T-helper 22 cell (primary cell): ENCODE results near the gene HLA-DMA.
A peak's percentile ranks its signal among the peaks of the same experiment; 100 is the strongest.

ENCODE experiments used
- DNase-seq: peaks from one replicate; pipeline ENCODE4 v3.0.0-alpha.2; 2020; ENCODE audit warnings: low read depth

Gene HLA-DMA

DNA sequence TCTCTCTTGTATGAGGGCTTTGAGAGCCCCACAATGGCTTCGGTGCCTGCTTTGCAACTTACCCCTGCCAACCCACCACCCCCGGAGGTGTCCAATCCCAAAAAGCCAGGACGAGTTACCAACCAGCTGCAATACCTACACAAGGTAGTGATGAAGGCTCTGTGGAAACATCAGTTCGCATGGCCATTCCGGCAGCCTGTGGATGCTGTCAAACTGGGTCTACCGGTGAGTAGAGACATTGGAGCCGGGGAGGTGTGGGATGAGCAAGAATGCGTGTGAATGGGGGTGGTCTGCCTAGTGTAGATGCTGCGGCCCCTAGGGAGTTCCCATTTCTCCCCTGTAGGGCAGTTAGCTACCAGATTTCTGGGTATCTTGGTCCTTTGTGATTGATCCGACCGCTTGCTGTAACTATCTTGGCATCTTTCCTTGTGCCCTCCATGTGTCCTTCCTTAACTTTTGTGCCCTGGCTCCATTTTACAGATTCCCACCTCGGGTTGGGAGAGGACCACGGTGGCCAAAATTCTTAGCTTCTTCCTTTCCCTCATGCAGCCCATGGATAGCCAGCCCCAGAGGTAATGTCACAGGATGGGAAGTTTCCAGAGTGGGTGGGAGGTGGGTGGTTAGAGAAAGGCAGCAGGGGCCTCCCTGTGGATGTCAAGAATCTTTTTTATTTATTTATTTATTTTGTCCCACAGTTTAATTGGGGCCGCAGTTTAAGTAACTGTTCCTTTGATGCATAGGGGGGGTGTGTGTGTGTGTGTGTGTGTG is 21.8 kb upstream of the HLA-DMA start:
- no peak for DNase-seq

DNA sequence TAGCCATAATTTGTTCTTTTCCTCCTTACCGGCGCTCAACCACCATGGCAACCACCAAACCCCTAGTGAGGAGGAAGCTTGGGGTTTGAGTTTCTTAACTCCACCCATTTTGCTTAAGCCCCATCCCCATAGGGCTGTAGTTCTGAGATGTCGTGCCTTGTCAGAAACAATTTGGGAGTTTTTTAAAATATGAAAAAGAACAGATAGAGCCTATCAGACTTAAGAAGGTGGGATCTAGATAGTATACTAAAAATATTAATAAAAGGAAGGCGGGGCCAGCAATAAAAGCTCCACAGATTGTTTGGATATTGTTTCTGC is 21.1 kb upstream of the HLA-DMA start:
- no peak for DNase-seq

DNA sequence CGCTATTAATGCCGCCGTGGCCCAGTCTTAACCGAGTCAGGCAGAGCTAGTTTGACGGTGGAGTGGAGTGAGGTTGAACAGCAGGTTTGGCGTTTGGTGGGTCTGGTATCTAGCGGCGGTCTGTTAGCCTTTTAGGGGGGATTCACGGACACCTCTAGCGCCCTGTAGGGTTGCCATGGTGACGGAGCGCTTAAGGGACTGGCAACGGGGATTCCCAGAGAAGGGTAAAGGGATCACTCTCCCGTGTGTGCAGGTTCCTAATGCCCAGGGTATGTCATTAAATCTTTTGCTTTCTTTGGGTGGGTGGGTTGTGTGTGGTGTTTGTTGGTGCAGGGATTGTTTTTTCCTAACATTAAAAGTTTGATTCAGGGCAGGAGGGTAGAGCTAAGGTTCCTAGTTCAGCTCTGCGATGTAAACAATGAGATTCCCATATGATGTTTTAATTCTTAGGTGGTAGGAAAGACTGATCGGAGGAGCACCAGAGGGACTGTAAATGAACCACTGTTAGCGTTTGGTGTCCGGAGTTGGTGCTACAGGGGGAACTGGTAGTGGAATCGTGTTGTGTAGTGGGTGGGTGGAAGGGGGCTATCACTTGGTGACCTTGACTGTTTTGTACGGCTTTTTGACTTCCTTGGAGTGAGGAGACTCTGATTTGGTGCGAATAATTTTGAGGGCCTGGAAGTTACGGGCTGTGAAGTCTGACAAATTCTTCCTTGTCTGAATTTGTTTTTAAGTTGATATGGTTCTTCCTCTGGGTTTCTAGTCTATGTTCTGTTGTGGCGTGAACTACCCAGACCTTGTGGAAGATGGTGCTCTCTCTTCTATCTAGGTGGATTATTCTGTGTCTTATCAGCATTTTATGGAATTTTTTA is 20.5 kb upstream of the HLA-DMA start:
- DNase-seq: peak; percentile 69

DNA sequence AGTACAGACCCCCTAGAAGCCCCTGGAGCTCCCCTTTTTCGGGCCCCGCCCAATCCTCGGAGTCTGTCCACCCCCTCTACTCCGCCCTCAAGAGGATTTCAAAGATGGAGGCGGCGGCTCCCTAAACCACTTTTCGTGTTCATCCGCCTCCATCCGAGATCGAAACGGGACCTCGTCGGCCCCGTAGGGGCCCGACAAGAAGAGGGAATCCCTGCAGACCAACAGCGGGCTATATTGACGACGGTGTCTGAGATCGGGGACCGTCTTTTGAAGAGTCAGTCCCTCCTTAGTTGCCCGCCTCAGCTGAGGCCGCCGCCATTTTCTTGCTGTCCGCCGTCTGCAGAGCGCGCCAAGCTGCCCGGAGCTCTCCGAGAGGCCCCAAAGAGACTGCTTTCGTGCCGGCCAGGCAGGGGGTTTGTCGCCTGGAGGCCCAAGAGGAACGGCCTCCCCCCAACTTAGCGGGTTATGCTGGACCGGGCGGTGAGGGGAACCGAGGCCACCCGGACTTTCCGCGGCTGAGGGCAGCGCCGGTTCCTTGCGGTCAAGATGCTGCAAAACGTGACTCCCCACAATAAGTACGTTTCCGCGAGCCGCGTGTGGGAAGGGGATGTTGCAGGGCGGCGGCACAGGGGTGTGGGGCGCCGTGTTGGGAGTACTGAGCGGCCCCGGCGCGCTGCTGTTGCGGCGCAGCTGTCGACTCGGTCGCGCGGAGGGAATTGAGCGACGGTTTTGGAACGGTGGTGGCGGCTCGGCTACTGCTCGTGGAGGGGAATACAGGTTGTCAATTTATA is 19.7 kb upstream of the HLA-DMA start:
- peak; percentile 42 for DNase-seq

DNA sequence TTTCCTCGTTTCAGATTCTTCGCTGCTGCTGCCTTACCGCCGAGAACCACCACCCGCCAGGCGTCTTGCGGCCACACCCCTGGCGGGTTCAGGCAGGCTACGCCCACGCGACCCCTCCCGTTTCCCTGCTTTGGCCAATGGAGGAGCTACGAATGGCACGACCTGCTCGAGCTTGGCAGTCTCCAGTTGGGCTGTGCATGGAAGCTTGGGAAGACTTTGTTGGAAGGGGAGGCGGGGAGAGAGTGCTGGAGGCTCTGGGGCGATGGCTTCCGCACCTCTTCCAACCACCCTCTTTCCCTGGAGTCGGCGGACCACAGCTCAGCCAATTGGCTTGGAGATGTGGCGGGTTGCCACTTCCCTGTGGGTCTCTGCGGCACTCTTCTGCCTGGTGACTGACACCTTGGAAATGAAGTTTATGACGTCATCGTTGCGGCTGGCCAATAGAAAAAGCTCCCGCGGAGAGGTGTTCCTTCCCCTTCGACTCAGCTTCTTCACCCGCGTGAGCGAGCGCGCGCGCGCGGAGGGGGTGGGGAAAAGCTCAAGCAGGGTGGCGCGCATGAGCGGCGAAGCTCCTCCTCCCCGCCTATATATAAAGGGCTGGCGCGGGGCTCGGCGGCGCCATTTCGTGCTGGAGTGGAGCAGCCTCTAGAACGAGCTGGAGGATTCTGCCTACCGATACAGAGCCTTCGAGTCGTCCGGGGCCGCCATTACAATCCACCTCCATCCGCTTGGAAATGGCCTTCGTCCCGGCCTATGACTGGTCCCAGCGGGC is 18.9 kb upstream of the HLA-DMA start:
- DNase-seq: peak; percentile 99

DNA sequence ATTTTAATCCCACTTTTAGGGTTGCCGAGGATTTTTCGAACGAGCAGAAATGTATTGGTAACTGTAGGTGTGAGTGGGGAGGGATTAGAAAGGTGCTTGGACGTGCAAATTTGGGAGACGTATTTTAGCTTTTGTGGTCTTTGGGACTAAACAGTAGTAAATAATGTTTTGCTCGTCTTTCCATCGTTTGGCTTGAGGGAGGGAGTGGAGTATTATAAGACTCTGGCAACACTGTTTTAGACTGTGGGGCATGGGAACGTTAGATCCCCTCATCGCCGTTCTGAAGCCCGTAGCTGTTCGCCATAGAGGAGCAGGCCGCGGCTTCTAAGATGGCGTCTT is 18.3 kb upstream of the HLA-DMA start:
- DNase-seq: no peak

DNA sequence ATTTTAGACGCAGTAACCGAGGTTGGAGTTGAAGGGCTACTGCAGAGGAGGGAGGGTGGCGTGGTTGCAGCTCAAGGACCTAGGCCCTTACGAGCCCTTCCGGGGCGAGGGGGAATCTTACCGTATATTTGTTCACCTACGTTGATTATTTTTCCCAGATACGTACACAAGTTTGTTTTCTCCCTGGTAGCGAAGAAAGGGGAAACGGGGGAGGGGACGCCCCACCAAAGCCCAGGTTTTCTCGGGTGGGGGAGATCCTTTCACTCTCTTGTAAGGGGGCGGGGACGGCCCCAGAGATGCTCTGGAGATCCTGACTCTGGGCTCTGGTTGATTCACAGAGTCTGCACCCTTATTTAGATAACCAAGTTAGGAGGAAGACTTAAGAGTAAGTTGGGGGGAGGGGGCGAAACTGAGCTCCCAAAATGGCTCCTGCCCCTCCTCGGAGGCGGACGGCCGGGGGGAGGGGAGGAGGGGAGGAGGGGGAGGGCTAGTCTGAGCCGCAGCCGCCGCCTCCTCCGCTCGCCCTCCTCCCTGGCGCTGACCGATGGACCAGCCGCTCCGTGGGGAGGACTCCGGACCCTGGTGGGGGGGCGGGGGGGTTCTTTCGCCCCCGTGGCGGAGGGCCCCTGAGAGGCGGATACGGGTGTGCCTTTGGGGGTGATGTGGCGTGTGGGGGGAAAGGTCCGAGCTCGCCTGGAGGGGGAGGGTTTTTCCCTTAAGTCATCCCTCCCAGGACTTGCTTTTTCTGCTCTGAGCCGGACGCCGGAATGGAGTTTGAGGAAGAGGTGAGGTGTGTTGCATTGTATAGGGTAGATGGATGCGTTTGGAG is 17.7 kb upstream of the HLA-DMA start:
- peak; percentile 41 for DNase-seq

DNA sequence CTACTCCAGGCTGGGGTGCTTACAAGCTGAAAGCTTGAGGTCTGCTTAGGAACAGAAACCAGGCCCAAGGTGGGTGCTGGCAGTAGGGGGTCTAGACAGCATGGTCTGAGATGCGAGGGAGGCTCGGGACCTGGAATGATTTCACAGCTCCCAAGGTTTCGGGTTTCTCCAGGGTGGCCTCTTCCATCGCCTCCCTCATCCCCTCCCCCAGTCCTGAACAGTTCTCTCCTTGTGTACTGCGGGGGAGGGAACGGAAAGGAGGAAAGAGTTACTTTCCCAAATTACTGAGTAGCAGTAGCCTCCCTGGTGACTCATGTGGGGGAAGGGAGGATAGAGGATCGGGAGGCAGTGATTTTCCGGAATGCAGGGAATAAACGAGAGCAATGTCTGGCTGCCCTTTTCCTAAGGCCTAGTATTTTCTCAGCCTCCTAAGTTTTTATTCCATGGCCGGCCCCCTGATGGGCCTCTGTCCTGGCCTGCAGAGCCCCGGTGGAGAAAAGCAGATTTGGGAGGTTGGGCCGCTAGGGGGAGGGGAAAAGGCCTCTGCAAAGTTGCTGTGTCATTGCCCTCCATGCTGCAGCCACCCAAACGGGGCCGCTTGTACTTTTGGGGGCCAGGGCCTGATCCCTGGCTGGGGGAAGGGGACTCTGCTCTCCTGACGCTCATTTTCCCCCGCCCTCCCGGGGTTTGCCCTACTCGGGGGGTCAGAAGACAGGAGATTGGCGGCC is 17.0 kb upstream of the HLA-DMA start:
- peak; percentile 39 for DNase-seq

DNA sequence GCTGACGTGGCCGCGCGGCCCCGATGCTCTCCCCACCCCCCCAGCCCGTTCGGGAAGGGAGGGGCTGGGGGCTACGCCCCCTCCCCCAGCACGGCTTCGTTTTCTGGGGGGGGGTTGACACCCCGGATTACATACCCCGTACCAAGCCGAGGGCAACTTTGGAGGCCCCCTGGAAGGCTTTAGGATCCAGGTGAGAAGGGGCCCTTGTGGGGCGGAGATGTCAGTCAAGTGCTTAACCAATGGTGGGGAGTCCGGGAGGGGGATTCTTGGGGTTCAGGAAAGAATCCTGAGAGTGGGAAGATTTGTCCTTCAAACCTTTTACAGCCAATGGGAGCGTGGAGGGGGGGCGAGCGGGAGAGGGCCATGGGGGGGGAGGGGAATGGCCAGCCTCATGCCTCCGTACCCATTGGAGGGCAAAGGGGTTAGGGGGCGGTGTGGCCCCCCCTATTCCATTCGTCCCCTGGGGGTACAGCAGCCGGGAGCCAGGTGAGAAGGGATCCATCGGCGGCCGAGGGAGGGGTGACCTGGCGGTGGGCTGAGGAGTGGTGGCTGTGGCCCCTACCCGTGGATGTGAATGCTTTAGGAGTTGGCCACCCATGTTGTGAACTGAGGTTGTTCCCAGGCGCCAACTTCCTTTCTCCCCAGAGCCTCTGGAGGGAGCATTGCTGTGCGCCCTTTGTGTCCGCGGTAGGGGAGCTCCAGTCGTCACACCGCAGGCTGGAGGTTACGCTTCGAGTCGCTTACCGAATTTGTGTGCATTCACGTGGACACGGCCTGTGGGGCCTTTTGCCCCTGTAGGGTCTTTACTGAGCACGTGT is 16.2 kb upstream of the HLA-DMA start:
- peak; percentile 44 for DNase-seq

DNA sequence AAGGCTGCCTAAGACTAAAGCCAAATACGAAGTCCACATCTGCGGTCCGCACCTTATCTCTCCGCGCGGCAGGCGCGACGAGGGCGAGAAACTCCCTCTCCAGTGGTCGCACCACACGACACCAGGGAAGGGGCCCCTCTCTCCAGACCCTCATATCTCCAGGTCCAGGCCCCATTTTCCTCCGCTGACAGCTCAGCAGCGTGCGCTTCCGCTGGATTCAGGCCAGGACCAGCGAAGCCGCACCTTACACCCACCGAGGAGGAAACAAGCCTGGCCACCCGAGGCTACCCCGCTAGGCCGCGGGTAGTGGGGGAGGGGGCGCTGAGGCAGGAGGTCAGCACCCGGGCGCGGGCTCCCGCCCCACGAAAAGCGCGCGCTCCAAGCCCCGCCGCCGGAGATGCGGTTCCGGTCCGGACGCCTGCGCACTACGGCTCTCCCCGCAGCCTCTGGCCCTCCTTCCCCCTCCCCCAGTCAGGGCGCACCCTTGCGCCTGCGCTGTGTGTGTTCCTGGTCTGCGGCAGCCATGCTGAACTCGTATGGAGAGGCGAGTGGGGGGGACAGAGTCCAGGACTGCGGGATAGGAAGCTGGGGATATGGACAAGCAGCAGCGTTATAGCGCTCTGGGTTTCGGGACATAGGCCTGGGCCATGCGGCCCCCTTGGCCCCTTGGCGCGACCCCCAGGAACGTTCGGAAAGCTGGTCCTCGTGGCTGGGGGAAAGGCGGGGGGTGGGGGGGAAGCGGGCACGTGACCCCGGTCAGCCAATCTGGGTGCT is 15.4 kb upstream of the HLA-DMA start, which contains the start of gene BRD2:
BRD2 (plus strand) TSS at position 502 of the 774 bp plus-strand sequence. CDS start 4,305 bp downstream, outside the sequence.
- peak; percentile 94 for DNase-seq

DNA sequence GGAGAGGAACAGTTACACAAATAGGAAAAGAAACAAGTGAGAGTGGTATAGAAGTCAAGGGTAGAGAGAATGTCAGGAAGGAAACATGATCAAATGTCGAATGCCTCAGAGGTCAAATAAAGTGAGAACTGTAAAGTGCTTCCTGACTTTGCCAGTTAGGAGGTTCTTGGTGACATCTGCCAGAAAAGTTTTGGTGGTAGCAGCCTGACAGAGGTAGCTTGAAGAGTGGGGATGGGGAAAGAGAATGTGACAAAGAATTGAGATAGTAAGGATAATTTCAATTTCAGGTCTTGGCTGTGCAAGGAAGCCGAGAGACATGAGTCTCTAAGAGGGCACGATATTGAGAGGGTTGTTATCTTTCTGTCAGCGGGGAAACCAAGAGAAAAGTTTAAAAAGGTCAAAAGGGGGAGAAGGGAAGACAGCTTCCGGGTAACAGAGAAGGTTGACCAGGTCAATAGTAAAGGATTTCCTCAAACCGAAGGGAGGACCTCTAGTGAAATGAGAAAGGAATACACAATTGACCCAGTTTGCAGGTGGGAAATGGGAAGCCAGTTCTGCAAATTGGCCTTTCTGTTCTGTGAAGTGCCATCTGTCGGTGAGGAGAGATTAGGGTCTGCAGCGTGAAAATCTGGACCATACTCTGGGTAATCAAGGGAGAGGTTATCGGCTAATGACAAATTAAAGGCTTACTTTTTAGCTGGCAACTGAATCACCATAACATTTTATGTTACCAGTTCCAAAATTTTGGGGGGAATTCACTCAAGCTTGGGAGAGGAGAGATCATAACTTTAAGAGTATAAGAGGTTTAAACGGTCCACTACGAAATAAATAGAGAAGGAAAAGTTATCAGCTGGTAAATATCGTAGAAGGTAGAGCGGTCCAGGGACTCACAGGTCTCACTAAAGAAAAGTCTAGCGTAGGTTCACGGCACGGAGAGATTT is 14.5 kb upstream of the HLA-DMA start:
- no peak for DNase-seq

DNA sequence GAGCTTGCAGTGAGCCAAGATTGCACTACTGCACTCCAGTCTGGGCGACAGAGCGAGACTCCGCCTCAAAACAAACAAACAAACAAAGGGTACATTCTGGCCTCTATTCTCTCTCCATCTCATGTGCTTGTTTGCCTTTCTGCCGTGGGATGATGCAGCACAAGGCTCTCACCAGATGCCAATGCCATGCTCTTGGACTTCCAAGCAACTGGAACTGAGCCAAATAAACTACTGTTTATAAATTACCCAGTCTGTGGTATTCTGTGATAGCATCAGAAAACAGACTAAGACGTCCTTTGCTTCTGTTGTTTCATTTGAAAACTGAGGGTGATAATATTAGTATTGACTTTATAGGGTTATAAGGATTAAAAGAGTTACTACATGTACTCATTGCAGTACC is 11.9 kb upstream of the HLA-DMA start:
- DNase-seq: no peak

DNA sequence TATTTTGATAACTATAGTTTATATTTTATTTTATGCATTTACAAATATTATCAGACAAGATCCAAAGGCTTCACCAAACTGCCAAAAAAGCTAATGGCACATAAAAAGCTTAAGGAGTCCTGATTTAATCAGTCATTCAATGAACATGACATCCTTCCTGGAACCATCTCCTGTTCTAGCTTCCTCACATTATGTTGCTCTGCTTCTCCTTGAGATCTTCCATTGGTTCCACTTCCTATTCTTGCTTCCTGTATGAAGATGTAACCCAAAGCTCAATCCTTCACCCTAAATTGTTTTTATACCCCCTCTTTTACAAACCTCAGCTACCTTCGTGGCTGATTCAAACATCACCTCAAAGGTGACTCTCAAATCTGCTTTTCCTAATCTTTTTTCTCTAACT is 11.0 kb upstream of the HLA-DMA start:
- DNase-seq: no peak

DNA sequence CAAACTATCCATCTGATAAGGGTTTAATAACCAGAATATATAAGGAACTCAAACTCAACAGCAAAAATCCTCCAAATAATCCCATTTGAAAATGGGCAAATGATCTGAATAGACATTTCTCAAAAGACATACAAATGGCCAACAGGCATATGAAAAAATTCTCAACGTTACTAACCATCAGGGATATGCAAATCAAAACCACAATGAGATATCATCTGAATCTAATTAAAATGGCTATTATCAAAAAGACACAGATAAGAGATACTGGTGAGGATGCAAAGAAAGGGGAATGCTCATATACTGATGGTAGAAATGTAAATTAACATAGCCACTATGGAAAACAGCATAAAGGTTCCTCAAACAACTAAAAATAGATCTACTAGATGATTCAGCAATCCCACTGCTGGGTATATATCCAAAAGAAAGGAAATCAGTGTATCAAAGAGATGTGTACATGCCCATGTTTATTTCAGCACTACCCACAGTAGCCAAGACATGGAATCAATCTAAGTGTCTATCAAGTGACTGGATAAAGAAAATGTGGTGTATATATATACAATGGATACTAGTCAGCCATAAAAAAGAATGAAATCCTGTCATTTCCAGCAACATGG is 9.4 kb upstream of the HLA-DMA start:
- DNase-seq: no peak

DNA sequence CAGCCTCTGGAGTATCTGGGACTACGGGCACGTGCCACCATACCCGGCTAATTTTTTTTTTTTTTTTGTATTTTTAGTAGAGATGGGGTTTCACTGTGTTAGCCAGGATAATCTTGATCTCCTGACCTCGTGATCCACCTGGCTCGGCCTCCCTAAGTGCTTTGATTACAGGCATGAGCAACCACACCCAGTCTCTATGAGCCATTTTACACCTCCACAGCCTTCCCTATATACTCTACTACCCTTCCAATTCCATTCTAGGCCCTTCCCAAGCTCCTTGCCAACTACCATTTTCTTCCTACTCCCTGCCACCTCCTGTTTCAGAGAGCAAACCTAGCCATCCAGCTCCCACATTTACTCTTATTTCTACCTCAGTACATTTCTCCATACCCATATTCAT is 7.7 kb upstream of the HLA-DMA start:
- no peak for DNase-seq

DNA sequence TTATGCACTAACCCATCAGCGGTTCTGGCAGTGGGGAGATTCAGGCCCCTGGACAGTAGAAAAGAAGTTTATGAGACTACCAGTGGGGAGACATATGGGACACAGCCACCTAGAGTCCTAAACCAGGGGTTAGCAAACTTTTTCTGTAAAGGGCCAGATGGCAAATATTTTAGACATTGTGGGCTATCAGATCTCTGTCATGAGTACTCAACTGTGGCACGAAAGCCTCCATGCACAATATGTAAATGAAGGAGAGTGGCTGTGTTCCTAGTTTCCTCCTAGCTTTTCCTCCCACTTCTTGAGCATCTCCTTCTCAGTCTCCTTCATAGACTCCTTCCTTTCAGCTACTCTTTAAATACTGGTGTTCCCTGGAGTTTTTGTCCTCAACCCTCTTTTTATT is 3.3 kb upstream of the HLA-DMA start:
- DNase-seq: no peak
